Measurements from ENCODE around the gene PPIL1.

DNA sequence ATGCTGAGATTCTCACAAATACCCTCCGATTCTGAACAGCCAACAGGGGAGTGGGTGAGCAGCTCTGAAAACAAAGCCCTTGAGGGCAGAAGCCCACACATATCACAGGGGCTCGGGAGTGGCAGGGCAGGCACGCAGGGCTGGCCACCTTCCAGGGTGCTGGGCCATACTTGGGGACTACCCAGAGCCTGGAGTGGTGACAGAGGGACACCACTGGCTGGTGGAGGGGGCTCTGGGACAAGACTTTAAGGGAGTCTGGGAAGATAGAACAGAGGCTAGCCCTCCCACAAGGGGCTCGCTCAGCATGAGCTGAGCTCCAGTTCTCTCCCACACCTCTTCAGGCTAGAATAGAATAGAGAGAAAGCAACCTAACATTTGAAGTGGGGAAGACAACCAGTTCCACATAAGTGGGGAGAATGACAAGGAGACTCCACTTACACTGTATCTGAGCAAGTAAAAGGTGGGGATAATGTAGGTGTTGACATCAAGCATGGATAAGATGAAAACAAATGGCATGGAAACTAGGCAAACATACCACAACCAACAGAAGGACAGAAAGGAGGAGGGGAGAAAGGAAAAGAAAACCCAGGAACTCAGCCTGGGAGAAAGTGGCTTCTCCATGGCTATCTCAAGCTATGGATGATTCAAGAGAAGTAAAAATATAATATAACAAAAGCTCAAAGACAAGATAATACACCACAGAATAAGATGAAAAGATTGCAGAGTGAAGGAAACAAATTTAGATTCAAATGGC lies 7.0 kb downstream of the PPIL1 start:
- no peak for TF ChIP-seq POLR2A (IDR thresholded peaks at IDR 0.05)
- TF ChIP-seq, protein P1, sequence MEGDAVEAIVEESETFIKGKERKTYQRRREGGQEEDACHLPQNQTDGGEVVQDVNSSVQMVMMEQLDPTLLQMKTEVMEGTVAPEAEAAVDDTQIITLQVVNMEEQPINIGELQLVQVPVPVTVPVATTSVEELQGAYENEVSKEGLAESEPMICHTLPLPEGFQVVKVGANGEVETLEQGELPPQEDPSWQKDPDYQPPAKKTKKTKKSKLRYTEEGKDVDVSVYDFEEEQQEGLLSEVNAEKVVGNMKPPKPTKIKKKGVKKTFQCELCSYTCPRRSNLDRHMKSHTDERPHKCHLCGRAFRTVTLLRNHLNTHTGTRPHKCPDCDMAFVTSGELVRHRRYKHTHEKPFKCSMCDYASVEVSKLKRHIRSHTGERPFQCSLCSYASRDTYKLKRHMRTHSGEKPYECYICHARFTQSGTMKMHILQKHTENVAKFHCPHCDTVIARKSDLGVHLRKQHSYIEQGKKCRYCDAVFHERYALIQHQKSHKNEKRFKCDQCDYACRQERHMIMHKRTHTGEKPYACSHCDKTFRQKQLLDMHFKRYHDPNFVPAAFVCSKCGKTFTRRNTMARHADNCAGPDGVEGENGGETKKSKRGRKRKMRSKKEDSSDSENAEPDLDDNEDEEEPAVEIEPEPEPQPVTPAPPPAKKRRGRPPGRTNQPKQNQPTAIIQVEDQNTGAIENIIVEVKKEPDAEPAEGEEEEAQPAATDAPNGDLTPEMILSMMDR (IDR thresholded peaks at IDR 0.05) = no peak
- no peak for TF ChIP-seq POLR2AphosphoS5 (IDR thresholded peaks at IDR 0.05; ENCODE audit: insufficient read depth in 1 of 2, low read depth in 1 of 2)

Measured in vagina (tissue), 2 donors.